22Rv1 (cell line): ENCODE measurements around the gene RNF213.

ENCODE experiments used
- CTCF ChIP-seq: fragments of 450-650 bp; IDR thresholded peaks from 2 replicates; pipeline ENCODE4 v1.5.1; 2017; ENCODE audit warnings: mild to moderate bottlenecking
- ZFX ChIP-seq: fragments of 450-650 bp; IDR thresholded peaks from 2 replicates; pipeline ENCODE4 v1.6.1; 2017; ENCODE audit warnings: antibody characterized with exemption, borderline replicate concordance

DNA sequence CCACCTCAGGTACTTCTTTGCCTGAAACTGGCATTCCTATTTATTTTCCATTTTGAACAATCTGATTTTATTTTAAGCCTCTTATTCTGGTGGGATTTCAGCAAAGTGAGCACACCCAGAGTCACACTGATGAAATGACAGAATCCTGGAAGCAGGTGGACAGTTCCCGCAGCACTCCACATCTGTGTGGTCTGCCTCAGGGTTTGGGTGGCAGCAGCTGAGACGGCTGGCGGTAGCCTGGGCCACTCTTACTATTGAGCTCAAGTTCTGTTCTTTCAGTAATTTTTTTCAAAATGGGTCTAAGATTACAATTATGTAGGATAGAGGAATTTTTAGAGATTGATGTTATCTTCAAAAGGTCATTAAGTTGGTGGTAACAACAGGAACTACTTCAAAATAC, 121.8 kb downstream of the RNF213 start:
- TF ChIP-seq CTCF (no peak), ZFX (no peak)
